Measurements from ENCODE around the gene FAM200C. TPM values are rescaled to one million over a fixed set of nuclear protein-coding genes. Genes with fewer than 3 reads are reported as not detected.

The FAM200C gene
- total and polyA plus RNA-seq, 9 of the 15 experiments (the other 6 are each of a cell fraction or from before 2014, with no cell fraction given) = 1.3 to 7.0 (median 1.8) TPM

- POLR2A ChIA-PET = interaction anchor here (0.7 to 1.2 kb wide), 4 partner anchors 12 to 112 kb away, joined by 3 to 4 read pairs (median 4); partner anchors contain the start of gene FAM200C
- no peak for TF ChIP-seq ZNF354B (CRISPR knock-in tag; IDR thresholded peaks at IDR 0.05)
- no peak for TF ChIP-seq MCM2 (IDR thresholded peaks at IDR 0.05; ENCODE audit: low read depth)
- TF ChIP-seq, protein P1, sequence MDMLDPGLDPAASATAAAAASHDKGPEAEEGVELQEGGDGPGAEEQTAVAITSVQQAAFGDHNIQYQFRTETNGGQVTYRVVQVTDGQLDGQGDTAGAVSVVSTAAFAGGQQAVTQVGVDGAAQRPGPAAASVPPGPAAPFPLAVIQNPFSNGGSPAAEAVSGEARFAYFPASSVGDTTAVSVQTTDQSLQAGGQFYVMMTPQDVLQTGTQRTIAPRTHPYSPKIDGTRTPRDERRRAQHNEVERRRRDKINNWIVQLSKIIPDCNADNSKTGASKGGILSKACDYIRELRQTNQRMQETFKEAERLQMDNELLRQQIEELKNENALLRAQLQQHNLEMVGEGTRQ (CRISPR knock-in tag; IDR thresholded peaks at IDR 0.05) = no peak
- no peak for TF ChIP-seq THRAP3 (IDR thresholded peaks at IDR 0.05; ENCODE audit: borderline replicate concordance)
- TF ChIP-seq, protein P2, sequence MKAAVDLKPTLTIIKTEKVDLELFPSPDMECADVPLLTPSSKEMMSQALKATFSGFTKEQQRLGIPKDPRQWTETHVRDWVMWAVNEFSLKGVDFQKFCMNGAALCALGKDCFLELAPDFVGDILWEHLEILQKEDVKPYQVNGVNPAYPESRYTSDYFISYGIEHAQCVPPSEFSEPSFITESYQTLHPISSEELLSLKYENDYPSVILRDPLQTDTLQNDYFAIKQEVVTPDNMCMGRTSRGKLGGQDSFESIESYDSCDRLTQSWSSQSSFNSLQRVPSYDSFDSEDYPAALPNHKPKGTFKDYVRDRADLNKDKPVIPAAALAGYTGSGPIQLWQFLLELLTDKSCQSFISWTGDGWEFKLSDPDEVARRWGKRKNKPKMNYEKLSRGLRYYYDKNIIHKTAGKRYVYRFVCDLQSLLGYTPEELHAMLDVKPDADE (conservative IDR thresholded peaks at IDR 0.05; ENCODE audit: control insufficient read depth, low read depth, low read length) = no peak
- no peak for TF ChIP-seq HDAC1 (IDR thresholded peaks at IDR 0.05)
- TF ChIP-seq ZNF146 (CRISPR knock-in tag; IDR thresholded peaks at IDR 0.05; ENCODE audit: unreplicated experiment) = no peak
- no peak for TF ChIP-seq HDAC8 (tag; IDR thresholded peaks at IDR 0.05)
- TF ChIP-seq DMBX1 (CRISPR knock-in tag; IDR thresholded peaks at IDR 0.05; ENCODE audit: borderline replicate concordance) = no peak
- no peak for TF ChIP-seq SIN3B (IDR thresholded peaks at IDR 0.05; ENCODE audit: low read depth)
- no peak for TF ChIP-seq ILF3 (IDR thresholded peaks at IDR 0.05; ENCODE audit: borderline replicate concordance)
- TF ChIP-seq FOXO4 (CRISPR knock-in tag; IDR thresholded peaks at IDR 0.05) = no peak
- TF ChIP-seq ZNF239 (CRISPR knock-in tag; IDR thresholded peaks at IDR 0.05) = no peak
- no peak for TF ChIP-seq ARHGAP35 (IDR thresholded peaks at IDR 0.05; ENCODE audit: partially characterized antibody)
- TF ChIP-seq, protein P3, sequence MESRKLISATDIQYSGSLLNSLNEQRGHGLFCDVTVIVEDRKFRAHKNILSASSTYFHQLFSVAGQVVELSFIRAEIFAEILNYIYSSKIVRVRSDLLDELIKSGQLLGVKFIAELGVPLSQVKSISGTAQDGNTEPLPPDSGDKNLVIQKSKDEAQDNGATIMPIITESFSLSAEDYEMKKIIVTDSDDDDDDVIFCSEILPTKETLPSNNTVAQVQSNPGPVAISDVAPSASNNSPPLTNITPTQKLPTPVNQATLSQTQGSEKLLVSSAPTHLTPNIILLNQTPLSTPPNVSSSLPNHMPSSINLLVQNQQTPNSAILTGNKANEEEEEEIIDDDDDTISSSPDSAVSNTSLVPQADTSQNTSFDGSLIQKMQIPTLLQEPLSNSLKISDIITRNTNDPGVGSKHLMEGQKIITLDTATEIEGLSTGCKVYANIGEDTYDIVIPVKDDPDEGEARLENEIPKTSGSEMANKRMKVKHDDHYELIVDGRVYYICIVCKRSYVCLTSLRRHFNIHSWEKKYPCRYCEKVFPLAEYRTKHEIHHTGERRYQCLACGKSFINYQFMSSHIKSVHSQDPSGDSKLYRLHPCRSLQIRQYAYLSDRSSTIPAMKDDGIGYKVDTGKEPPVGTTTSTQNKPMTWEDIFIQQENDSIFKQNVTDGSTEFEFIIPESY (CRISPR knock-in tag; IDR thresholded peaks at IDR 0.05) = no peak
- TF ChIP-seq SOX6 (IDR thresholded peaks at IDR 0.05) = no peak
- TF ChIP-seq BACH1 (tag; IDR thresholded peaks at IDR 0.05) = no peak
- TF ChIP-seq HBP1 (CRISPR knock-in tag; IDR thresholded peaks at IDR 0.05) = no peak
These were observed 20.3 kb downstream of the FAM200C start for GRCh38 chr5:160379511-160379910.

More at GRCh38 chr5:160379511-160379910, 20.3 kb downstream of the FAM200C start:
- no TSS peak for BruUV-seq (replicated peaks)
- no peak overlapping the region for H3K4me2 ChIP-seq (ENCODE audit: insufficient read depth, low read length)
- H4K20me1 ChIP-seq (replicated peaks; ENCODE audit: control insufficient read depth, insufficient read depth, low read length) = no peaks in the 10 kb centered on the region
- DNase-seq (ENCODE audit: extremely low read depth in 1 of 4, low spot score in 3 of 4) (no peak), FAIRE-seq (no peak), ATAC-seq (no peak)
- peaks cover 3% of the 10 kb centered on the region for H3K9me1 ChIP-seq (ENCODE audit: control insufficient read depth, insufficient read depth, low read length)
- no peaks in the 10 kb centered on the region for H3K36me3 ChIP-seq (ENCODE audit: control insufficient read depth, insufficient read depth, low read length)
- H3K27me3 ChIP-seq (ENCODE audit: control insufficient read depth in 2 of 2, insufficient read depth in 2 of 2, low read length in 2 of 2) = no peaks in the 10 kb centered on the region; a peak in 2 of 5 replicates
- in situ Hi-C loops (cut with MboI) = no loop called here
- H2AFZ ChIP-seq (ENCODE audit: low read depth, low read length) = no peak overlapping the region
- no peak overlapping the region for H3K27ac ChIP-seq (ENCODE audit: extremely low read depth, low read depth, low read length)
- H3K79me2 ChIP-seq (ENCODE audit: control insufficient read depth, insufficient read depth, low read length) = no peaks in the 10 kb centered on the region
- H3K4me1 ChIP-seq (replicated peaks in 1 of 2; ENCODE audit: control insufficient read depth in 2 of 2, insufficient read depth in 2 of 2, low read length in 2 of 2) = 0 out of 5 replicates have a peak, but pooled peaks cover 0 to 5% of the 10 kb centered on the region in 2 experiments
- H3K9me3 ChIP-seq (replicated peaks; ENCODE audit: control insufficient read depth, insufficient read depth, low read depth, low read length) = no peaks in the 10 kb centered on the region
- no peak overlapping the region for H3K4me3 ChIP-seq
- CTCF ChIA-PET (ENCODE audit: low intra/inter-chr PET ratio) = no interaction called here
- H3K9ac ChIP-seq (ENCODE audit: insufficient read depth in 1 of 2, low read depth in 2 of 2, low read length in 2 of 2) = no peak overlapping the region
- WGBS (ENCODE audit: insufficient coverage, low coverage, missing lambda C conversion rate) = 2% methylated on average over 4 of the region's 4 CpGs
- intact Hi-C loops (cut with micrococcal nuclease) = no loop called here

Data from K562 (cell line).